H1 (cell line): ENCODE data around the gene KLHL41. TPM values are rescaled to one million over a fixed set of nuclear protein-coding genes. Genes with fewer than 3 reads are reported as not detected.

Source experiments
- CHD1 ChIP-seq: IDR thresholded peaks from 2 replicates; pipeline ENCODE4 v1.6.1; 2012; ENCODE audit warnings: low read depth, low read length, improper control_type of control experiment
- TCF12 ChIP-seq: IDR thresholded peaks from 2 replicates; pipeline ENCODE4 v1.6.1; 2011; ENCODE audit warnings: low read depth, mild to moderate bottlenecking, low read length
- polyA plus RNA-seq, 7 experiments: library from polyadenylated mRNA; depleted of rRNA in 3 of 7; stranded (reverse) in 5 of 7; unstranded in 2 of 7; fragments of >200 nt in 5 of 7; fragments of 200-250 nt in 2 of 7; gene quantifications; 1 replicate in 5 of 7; 2 replicates in 1 of 7; 4 replicates in 1 of 7; pipeline versions ENCODE4 v1.2.1 to v1.2.3, GENCODE V29; 2011 to 2013; ENCODE audit warnings: missing spikeins in 2 of 7, mixed read lengths in 2 of 7
- total RNA-seq: library from RNA; stranded (reverse); fragmentation: NEBNext Ultra II Directional; extraction: Animal tissue kit (Norgen Biotek cat#: 25700); gene quantifications from 2 replicates; pipeline ENCODE4 v1.2.1, GENCODE V29; 2021
- TF ChIP-seq, protein P1 (sequence below), 3 experiments: IDR thresholded peaks; 1 replicate in 2 of 3; 2 replicates in 1 of 3; pipeline versions ENCODE4 v1.5.1 to v1.6.1; 2011; ENCODE audit warnings: low read length in 3 of 3, mild to moderate bottlenecking in 3 of 3, inconsistent platforms in 2 of 3, low read depth in 1 of 3, moderate library complexity in 1 of 3; ENCODE audit not compliant: insufficient read depth in 1 of 3; ENCODE audit errors: control extremely low read depth in 1 of 3

KLHL41 gene
- total and polyA plus RNA-seq, 2 of the 8 experiments (the other 6 are each of a cell fraction or from before 2014, with no cell fraction given), result not detected

DNA sequence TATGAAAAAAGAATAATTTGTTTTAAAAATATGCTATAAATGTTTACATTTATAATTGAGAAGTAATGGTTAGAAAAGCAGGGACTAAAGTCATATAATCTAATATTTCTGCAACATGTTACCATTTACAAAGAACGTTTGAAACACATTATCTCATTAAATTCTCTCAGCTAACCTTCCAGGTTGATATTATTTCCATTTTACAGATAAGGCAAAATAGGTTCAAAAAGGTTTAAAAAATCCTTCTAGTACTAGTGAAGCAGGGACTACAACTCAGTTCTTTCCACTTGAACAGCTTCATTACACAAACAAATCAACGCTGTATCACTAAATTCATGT, 63.3 kb downstream of the KLHL41 start (continued):
- TF ChIP-seq TCF12 (no peak), CHD1 (no peak)
- TF ChIP-seq, protein P1, sequence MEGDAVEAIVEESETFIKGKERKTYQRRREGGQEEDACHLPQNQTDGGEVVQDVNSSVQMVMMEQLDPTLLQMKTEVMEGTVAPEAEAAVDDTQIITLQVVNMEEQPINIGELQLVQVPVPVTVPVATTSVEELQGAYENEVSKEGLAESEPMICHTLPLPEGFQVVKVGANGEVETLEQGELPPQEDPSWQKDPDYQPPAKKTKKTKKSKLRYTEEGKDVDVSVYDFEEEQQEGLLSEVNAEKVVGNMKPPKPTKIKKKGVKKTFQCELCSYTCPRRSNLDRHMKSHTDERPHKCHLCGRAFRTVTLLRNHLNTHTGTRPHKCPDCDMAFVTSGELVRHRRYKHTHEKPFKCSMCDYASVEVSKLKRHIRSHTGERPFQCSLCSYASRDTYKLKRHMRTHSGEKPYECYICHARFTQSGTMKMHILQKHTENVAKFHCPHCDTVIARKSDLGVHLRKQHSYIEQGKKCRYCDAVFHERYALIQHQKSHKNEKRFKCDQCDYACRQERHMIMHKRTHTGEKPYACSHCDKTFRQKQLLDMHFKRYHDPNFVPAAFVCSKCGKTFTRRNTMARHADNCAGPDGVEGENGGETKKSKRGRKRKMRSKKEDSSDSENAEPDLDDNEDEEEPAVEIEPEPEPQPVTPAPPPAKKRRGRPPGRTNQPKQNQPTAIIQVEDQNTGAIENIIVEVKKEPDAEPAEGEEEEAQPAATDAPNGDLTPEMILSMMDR (IDR thresholded peaks at IDR 0.05; ENCODE audit: control extremely low read depth in 1 of 3, insufficient read depth in 1 of 3, low read depth in 1 of 3, low read length in 3 of 3), result no peak
